Activated T-helper 1 cell treated with anti-CD3 and anti-CD28 coated beads, Interleukin-12 subunit alpha, Interleukin-12 subunit beta, Interleukin-2, Interleukin-4 antibody, amounts not matched to agents 30 ng/mL and 10 ng/mL and 1 ng/mL, durations not matched to agents 14 hours and 24 hours and 36 hours (primary cell): Measurements from ENCODE around the gene NRG4. TPM values are rescaled to one million over a fixed set of nuclear protein-coding genes. Genes with fewer than 3 reads are reported as not detected.
"Not testable (repeated sequence)": the region's sequence is repeated elsewhere in the genome, so short reads cannot be mapped to it uniquely, and the experiment has no call there.

Experiments used
- DNase-seq: peaks from one replicate; pipeline ENCODE4 v3.0.0; 2021; ENCODE audit warnings: low spot score
- H3K27ac Mint-ChIP-seq: one replicate; pipeline ENCODE4 v1.8.0; 2021; ENCODE audit warnings: mild to moderate bottlenecking, mixed read lengths
- H3K27me3 Mint-ChIP-seq: one replicate; pipeline ENCODE4 v1.8.0; 2022; ENCODE audit warnings: mild to moderate bottlenecking, moderate library complexity, mixed read lengths; ENCODE audit not compliant: insufficient read depth
- H3K36me3 Mint-ChIP-seq: one replicate; pipeline ENCODE4 v1.8.0; 2021; ENCODE audit warnings: low read depth, mixed read lengths
- H3K4me1 Mint-ChIP-seq: one replicate; pipeline ENCODE4 v1.8.0; 2021; ENCODE audit warnings: low read depth, mixed read lengths
- H3K4me3 Mint-ChIP-seq: one replicate; pipeline ENCODE4 v1.8.0; 2021; ENCODE audit warnings: mild to moderate bottlenecking, moderate library complexity, mixed read lengths
- H3K9me3 Mint-ChIP-seq: one replicate; pipeline ENCODE4 v1.8.0; 2021; ENCODE audit warnings: mixed read lengths
- intact Hi-C: fragments of 100-400 bp; cut with micrococcal nuclease; formaldehyde crosslinking; loops from one replicate; pipeline ENCODE4 v1.15.1; 2024
- total RNA-seq: library from RNA; stranded (reverse); gene quantifications from 2 replicates; pipeline ENCODE4 v1.2.3, GENCODE V29; 2022

Gene NRG4, protein sequence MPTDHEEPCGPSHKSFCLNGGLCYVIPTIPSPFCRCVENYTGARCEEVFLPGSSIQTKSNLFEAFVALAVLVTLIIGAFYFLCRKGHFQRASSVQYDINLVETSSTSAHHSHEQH
- not detected in 2 replicates for total RNA-seq

DNA sequence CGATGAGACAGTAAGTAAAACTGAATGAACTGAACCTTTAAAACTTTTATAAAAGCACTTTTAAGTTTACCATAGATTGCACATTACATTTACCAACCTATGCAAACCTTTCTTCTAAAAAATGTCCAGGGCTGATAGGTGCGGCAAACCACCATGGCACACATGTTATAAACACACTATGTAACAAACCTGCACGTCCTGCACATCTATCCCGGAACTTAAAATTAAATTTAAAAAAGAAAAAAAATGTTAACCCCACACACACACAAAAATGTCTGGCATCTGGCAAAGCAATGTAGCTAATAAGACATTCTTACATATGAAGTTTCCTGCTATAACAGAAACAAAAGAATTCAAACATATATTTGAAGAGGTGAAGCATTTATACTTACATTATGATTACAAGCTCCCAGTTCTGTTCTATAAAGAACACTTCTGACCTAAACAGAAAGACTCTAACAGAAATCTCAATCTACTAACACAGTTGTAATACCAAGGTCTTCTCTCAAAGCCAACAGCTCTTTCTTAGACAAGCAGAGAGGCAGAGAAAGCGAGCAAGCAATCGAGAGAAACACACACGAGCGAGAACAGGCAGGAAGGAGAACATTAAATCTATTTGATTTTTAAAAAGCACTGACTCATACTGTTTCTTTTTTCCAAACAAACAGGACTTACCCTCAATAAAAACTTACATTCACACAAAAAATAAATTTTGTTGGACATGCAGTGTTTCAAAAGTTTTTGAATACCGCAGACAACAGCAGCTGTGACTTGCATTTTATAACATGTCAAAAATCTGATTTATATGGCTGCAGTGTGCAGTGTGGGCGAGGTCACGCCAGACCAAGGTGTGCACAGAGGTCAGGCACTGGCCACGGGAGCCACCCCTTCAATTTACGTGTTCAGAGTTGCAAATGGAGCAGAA, at the start of gene NRG4:
Gene NRG4, minus strand, starts transcription at position 798 of the 925 bp plus-strand sequence. CDS start 1,194 bp downstream, outside the sequence.
- H3K9me3 Mint-ChIP-seq: peaks cover 6% of the 10 kb centered on the region
- H3K27me3 Mint-ChIP-seq: peaks cover 30% of the 10 kb centered on the region
- H3K4me1 Mint-ChIP-seq: peaks cover 5% of the 10 kb centered on the region
- H3K4me3 Mint-ChIP-seq: no peak within 1 kb of the TSS
- no peak within 1 kb of the TSS for H3K27ac Mint-ChIP-seq
- intact Hi-C loops: no loop called here
- no peak for DNase-seq
- H3K36me3 Mint-ChIP-seq: no peaks in the 10 kb centered on the region

GRCh38 chr15:76061700-76062099, 49.5 kb upstream of the NRG4 start:
- DNase-seq: no peak
- no peak overlapping the region for H3K27ac Mint-ChIP-seq
- peaks cover 2% of the 10 kb centered on the region for H3K36me3 Mint-ChIP-seq
- intact Hi-C loops: loop anchor here (10.0 kb wide), 2 partner anchors 247 to 283 kb away; no protein-coding TSS in a partner anchor
- no peaks in the 10 kb centered on the region for H3K9me3 Mint-ChIP-seq
- H3K4me3 Mint-ChIP-seq: no peak overlapping the region
- H3K27me3 Mint-ChIP-seq: peaks cover 76% of the 10 kb centered on the region
- H3K4me1 Mint-ChIP-seq: peaks cover 41% of the 10 kb centered on the region

DNA sequence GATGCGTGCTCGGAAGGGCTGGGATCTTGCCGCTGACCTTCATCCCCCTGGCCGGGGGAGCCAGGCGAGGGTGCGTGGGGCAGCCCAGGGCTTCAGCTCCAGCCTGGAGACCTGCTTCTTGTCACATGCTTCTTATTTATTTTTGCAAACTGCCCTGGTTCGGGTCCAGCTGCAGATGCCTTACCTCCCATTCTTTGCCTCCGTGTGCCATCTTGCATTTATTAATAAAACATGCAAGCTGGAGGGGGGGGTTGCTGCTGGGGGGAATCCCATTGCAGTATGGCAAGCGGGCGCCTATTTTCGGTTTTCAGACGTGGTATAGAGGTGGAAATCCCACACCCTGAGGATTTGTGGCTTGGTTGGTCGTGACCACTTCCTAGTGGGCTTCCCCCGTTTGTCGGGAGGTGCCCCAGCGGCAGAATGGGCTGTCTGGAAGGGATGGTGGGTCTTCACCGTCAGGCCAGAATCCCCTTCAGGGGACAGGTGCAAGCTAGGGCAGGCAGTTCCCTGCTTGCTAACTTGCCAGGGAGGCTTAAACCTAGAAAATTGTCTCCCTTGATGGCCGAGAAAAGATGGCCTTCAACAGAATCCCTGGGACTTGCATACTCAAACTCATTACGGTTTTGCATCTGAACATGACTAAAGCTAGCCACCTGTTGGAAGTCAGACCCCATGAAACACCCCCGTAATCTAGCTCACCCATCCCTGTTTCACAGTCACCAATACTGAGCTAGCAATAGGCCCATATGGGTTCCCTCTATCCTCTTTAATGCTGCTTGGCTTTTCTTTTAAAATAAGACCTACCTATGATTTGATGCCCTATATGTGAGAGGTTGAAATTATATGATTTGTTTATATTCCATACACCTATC, 48.1 kb upstream of the NRG4 start:
- peaks cover 74% of the 10 kb centered on the region for H3K27me3 Mint-ChIP-seq
- H3K36me3 Mint-ChIP-seq: peaks cover 2% of the 10 kb centered on the region
- intact Hi-C loops: loop anchor here (10.0 kb wide), 2 partner anchors 246 to 284 kb away; no protein-coding TSS in a partner anchor
- H3K27ac Mint-ChIP-seq: no peak overlapping the region
- no peaks in the 10 kb centered on the region for H3K9me3 Mint-ChIP-seq
- H3K4me1 Mint-ChIP-seq: peaks cover 34% of the 10 kb centered on the region
- DNase-seq: peak; percentile 22
- peak overlapping the region; percentile 76 for H3K4me3 Mint-ChIP-seq

DNA sequence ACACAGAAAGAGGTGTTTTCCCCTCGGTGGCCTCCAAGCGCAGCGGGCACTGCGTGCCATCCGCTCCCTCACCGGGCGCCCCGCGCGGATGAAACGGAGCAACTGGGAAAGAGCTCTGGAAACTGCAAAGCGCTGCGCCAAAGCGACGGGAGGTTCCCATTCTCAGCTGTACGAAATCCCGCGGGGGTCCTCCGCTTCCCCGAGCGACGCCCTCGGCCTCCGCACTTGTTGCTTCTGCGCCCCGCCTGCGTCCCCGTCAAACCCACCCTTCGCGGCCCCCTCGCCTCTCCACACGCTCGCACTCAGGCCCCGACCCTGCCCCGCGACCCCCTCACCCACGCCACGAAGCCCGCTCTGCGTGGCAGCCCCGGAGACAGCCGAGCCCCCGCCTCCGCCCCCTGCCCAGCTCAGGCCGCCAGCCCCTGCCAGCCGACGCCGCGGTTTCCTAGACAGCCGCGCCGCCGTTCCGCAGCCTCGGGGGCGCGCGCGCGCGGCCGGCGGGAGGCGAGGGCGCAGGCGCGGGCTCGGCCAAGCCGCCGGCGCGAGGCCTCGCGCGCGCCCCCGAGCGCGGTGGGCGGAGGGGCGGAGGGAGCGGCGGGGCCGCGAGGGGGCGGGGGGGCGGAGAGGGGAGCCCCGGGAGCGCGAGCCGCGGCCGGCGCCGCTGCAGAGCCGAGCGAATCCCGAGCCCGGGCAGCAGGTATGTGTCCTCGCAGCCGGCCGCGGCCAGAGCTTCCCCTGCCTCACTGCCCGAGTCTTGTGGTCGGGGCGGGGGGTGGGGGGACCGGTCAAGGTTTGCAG, 47.3 kb upstream of the NRG4 start, which contains the start of gene TMEM266:
Gene TMEM266, plus strand, starts transcription at position 666 of the 798 bp plus-strand sequence. CDS start 74,279 bp downstream, outside the sequence.
- intact Hi-C loops: loop anchor here (10.0 kb wide), 2 partner anchors 245 to 285 kb away; no protein-coding TSS in a partner anchor
- H3K36me3 Mint-ChIP-seq: no peaks in the 10 kb centered on the region
- no peaks in the 10 kb centered on the region for H3K9me3 Mint-ChIP-seq
- H3K4me1 Mint-ChIP-seq: peaks cover 28% of the 10 kb centered on the region
- H3K27me3 Mint-ChIP-seq: peaks cover 65% of the 10 kb centered on the region
- DNase-seq: no peak
- H3K4me3 Mint-ChIP-seq: peak within 1 kb of the TSS; percentile 76
- no peak within 1 kb of the TSS for H3K27ac Mint-ChIP-seq

GRCh38 chr15:76058714-76059319, 46.6 kb upstream of the NRG4 start:
- Mint-ChIP-seq H3K36me3 (no peaks in the 10 kb centered on the region), H3K9me3 (no peaks in the 10 kb centered on the region), H3K4me3 (peak overlapping the region; percentile 75), H3K27me3 (peaks cover 60% of the 10 kb centered on the region), H3K4me1 (peaks cover 28% of the 10 kb centered on the region), H3K27ac (no peak overlapping the region)
- no peak for DNase-seq
- intact Hi-C loops: no loop called here

DNA sequence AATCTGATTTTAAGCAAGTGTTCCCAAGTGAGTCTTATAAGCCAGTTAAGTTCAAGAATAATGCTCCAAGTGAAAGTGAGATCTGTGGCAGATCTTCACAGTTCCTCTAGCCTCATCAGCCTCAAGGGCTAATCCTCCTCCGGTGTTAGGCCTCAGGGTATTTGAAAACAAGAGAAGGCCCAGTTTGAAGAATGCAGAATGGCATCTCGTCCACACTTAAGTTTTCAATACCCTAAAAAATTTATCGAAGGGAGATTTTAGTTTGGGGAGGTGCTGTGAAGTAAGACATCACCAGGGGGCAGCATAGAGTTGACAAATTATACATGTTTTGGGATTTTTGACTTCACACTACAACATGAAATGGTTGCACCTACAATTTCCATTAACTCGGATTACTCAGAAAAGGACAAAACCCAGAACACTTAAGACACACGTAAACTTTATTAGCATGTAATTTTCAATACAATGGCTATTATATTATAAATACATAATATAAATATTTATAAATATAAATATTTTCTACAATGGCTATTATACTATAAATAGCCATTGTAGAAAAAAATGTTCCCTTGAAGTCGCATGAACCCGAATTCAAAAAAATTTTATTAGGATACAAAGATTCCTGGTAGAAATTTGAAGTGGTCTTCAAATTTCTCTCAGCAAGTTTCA, 45.2 kb upstream of the NRG4 start:
- peaks cover 52% of the 10 kb centered on the region for H3K27me3 Mint-ChIP-seq
- no peak overlapping the region for H3K4me3 Mint-ChIP-seq
- H3K36me3 Mint-ChIP-seq: no peaks in the 10 kb centered on the region
- DNase-seq: no peak
- H3K9me3 Mint-ChIP-seq: no peaks in the 10 kb centered on the region
- no peak overlapping the region for H3K27ac Mint-ChIP-seq
- intact Hi-C loops: loop anchor here (1.0 kb wide), 2 partner anchors 82 to 94 kb away; no protein-coding TSS in a partner anchor
- peaks cover 26% of the 10 kb centered on the region for H3K4me1 Mint-ChIP-seq

GRCh38 chr15:76056931-76057330, 44.7 kb upstream of the NRG4 start:
- H3K9me3 Mint-ChIP-seq: no peaks in the 10 kb centered on the region
- H3K4me3 Mint-ChIP-seq: no peak overlapping the region
- H3K36me3 Mint-ChIP-seq: no peaks in the 10 kb centered on the region
- H3K27ac Mint-ChIP-seq: no peak overlapping the region
- H3K4me1 Mint-ChIP-seq: peaks cover 22% of the 10 kb centered on the region
- H3K27me3 Mint-ChIP-seq: peaks cover 48% of the 10 kb centered on the region
- no peak for DNase-seq
- intact Hi-C loops: loop anchor here (1.0 kb wide), 2 partner anchors 82 to 94 kb away; no protein-coding TSS in a partner anchor

- H3K9me3 Mint-ChIP-seq, H3K27ac Mint-ChIP-seq, H3K36me3 Mint-ChIP-seq, H3K4me3 Mint-ChIP-seq, DNase-seq, intact Hi-C loops: not testable (repeated sequence)
- Mint-ChIP-seq H3K27me3 (peaks cover 29% of the 10 kb centered on the region), H3K4me1 (peaks cover 10% of the 10 kb centered on the region)
Observed at GRCh38 chr15:76054201-76054600, 42.0 kb upstream of the NRG4 start.

- H3K27ac Mint-ChIP-seq: no peak overlapping the region
- no peak overlapping the region for H3K4me3 Mint-ChIP-seq
- peaks cover 29% of the 10 kb centered on the region for H3K27me3 Mint-ChIP-seq
- peaks cover 5% of the 10 kb centered on the region for H3K9me3 Mint-ChIP-seq
- intact Hi-C loops: no loop called here
- no peak for DNase-seq
- H3K4me1 Mint-ChIP-seq: no peaks in the 10 kb centered on the region
- H3K36me3 Mint-ChIP-seq: no peaks in the 10 kb centered on the region
Observed at GRCh38 chr15:76038512-76038911, 26.3 kb upstream of the NRG4 start.

GRCh38 chr15:76035593-76035992, 23.4 kb upstream of the NRG4 start:
- intact Hi-C loops: no loop called here
- Mint-ChIP-seq H3K9me3 (no peaks in the 10 kb centered on the region), H3K27ac (no peak overlapping the region), H3K36me3 (no peaks in the 10 kb centered on the region), H3K4me3 (no peak overlapping the region), H3K27me3 (peaks cover 17% of the 10 kb centered on the region), H3K4me1 (no peaks in the 10 kb centered on the region)
- no peak for DNase-seq

GRCh38 chr15:76034111-76034510, 21.9 kb upstream of the NRG4 start:
- intact Hi-C loops: no loop called here
- H3K4me1 Mint-ChIP-seq: no peaks in the 10 kb centered on the region
- no peaks in the 10 kb centered on the region for H3K9me3 Mint-ChIP-seq
- H3K36me3 Mint-ChIP-seq: no peaks in the 10 kb centered on the region
- H3K27ac Mint-ChIP-seq: no peak overlapping the region
- no peak overlapping the region for H3K4me3 Mint-ChIP-seq
- peaks cover 15% of the 10 kb centered on the region for H3K27me3 Mint-ChIP-seq
- no peak for DNase-seq
